Muscle of back (tissue), 13 donors: ENCODE measurements around the gene YIPF2. TPM values are rescaled to one million over a fixed set of nuclear protein-coding genes. Genes with fewer than 3 reads are reported as not detected.
"Not testable (repeated sequence)": the region's sequence is repeated elsewhere in the genome, so short reads cannot be mapped to it uniquely, and the experiment has no call there.

Source experiments
- DNase-seq, 3 donors: peaks; one replicate each; pipeline versions ENCODE4 v3.0.0 to v3.0.0-alpha.2; 2013
- long read RNA-seq, 9 donors: transcript quantifications; one replicate each; lab custom pipeline, GENCODE V29; 2026
- polyA plus RNA-seq, 10 donors: library from polyadenylated mRNA; unstranded; fragments of 120-200 nt; gene quantifications; one replicate each; pipeline ENCODE4 v1.2.1, GENCODE V29; 2013; ENCODE audit not compliant: insufficient read length in 10 of 10

YIPF2 gene
- polyA plus RNA-seq: 10 to 100 TPM; 18.4 to 33.6 (median 24.7) TPM
- long read RNA-seq, donor 1, partial matches to known transcripts: 0 of 3 reads
- long read RNA-seq, donor 1, other reads (novel, unspliced or antisense): 0 of 3 reads
- long read RNA-seq, donor 2, partial matches to known transcripts: 0 of 8 reads
- long read RNA-seq, donor 2, other reads (novel, unspliced or antisense): 0 of 8 reads
- long read RNA-seq, donor 3: 0 reads
- long read RNA-seq, donor 4, partial matches to known transcripts: 0 of 2 reads
- long read RNA-seq, donor 4, other reads (novel, unspliced or antisense): 0 of 2 reads
- long read RNA-seq, donor 5, transcript YIPF2-201 (10 exons, 2,087 nt): major isoform, 5 of 110 reads
- long read RNA-seq, donor 5, partial matches to known transcripts: 102 of 110 reads
- long read RNA-seq, donor 5, other reads (novel, unspliced or antisense): 0 of 110 reads
- long read RNA-seq, donor 6, partial matches to known transcripts: 0 of 6 reads
- long read RNA-seq, donor 6, other reads (novel, unspliced or antisense): 0 of 6 reads
- long read RNA-seq, donor 7, partial matches to known transcripts: 14 of 19 reads
- long read RNA-seq, donor 7, other reads (novel, unspliced or antisense): 0 of 19 reads
- long read RNA-seq, donor 8, partial matches to known transcripts: 0 of 2 reads
- long read RNA-seq, donor 8, other reads (novel, unspliced or antisense): 0 of 2 reads
- long read RNA-seq, donor 9, partial matches to known transcripts: 0 of 3 reads
- long read RNA-seq, donor 9, other reads (novel, unspliced or antisense): 0 of 3 reads

- peak; percentile 98 to 99 (median 98) for DNase-seq
Observed at GRCh38 chr19:10928563-10929401, at the start of gene YIPF2, which contains the start of gene TIMM29. Gene YIPF2 (minus strand): TSS chr19:10928639. CDS start chr19:10928410, 229 bp downstream. Gene TIMM29 (plus strand): TSS chr19:10928811. CDS start chr19:10928823, 12 bp downstream.

DNA sequence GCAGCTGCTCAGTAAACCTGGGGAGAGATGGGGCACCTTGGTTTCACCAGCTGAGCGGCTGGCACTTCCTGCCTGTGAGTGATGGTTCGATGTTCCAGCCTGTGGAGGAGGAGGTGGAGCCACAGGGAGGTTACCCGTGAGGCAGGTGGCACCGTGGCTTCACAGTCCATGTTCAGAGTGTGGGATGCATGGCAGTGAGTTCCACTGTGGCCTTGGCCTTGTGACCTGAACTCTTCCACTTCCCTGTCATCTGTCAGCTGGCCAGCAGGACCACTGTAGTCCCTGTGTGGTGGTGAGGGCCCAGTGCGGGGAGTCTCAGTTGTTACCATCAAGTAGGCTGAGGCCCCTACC lies 49.3 kb upstream of the YIPF2 start:
- no peak for DNase-seq

DNA sequence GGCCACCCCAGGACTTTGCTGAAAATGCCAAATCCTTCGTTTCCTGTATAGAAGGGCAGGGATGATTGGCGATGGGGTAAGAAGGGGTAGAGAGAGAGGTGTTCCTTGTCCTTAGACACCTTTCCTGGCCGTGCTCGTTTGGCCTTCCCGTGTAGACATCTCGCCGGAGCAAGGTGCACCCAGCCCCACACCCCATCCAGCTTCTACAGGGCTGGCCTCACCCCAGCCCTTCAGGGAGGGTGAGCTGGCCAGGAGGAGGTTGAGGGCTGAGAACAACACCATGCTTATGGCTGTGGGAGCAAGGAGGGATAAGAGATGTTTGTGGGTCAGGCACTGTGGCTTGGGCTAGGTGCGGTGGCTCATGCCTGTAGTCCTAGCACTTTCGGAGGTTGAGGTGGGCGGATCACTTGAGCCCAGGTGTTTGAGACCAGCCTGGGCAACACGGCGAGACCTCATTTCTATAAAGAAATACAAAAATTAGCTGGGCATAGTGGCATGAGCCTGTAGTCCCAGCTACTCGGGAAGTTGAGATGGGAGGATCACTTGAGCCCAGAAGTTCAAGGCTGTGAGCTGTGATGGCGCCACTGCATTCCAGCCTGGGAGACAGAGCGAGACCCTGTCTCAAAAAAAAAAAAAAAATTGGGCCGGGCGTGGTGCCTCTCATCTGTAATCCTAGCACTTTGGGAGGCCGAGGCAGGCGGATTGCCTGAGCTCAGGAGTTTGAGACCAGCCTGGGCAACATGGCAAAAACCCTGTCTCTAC lies 47.9 kb upstream of the YIPF2 start:
- no peak for DNase-seq

- DNase-seq: peak; percentile 61 to 95 (median 88)
Observed at GRCh38 chr19:10975374-10976130, 47.1 kb upstream of the YIPF2 start.

- no peak for DNase-seq
Observed at GRCh38 chr19:10971107-10971726, 42.8 kb upstream of the YIPF2 start.

DNA sequence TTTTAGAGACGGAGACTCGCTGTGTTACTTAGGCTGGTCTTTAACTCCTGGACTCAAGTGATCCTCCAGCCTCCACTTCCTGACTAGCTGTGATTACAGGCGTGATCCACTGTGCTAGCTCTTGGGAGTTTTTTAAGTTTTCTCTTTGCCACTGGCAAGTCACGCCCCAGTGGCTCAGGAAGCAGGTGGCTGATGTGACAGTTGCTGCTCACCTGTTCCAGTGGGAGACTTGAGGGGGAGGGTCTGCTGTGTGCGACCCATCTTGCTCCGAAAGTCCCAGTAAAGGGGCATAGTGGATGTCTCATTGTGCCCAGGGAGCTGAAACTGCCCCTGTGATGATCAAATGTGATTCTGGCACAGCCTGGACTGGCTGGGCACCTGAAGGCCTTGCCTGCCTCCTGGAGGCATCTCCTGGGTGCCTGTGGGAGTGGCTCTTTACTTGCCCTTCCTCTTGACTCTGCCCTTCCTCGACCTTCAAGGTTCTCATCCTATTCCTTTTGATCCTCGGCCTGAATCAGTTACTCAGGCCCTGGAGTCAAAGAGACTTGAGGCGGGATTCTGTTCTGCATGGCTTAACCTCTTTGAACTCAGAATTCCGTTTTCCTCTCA lies 40.2 kb upstream of the YIPF2 start:
- no peak for DNase-seq

GRCh38 chr19:10966809-10967208 lies 38.4 kb upstream of the YIPF2 start:
- DNase-seq: no peak

DNA sequence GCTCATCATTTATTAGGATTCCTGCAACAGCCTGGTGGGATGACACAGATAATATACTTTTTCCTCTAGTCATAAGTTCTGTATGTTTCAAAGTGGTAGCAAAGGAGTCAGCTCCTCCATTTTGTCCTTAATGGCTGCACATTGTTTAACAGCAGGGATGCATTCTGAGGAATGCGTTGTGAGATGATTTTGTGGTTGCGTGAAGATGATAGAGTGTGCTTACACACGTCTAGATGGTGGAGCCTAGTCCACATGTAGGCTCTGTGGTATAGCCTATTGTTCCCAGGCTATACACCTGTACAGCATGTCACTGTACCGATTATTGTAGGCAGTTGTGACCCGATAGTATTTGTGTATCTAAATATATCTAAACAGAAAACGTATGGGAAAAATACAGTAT lies 37.0 kb upstream of the YIPF2 start:
- no peak for DNase-seq

GRCh38 chr19:10964903-10965302 lies 36.5 kb upstream of the YIPF2 start:
- no peak for DNase-seq

DNA sequence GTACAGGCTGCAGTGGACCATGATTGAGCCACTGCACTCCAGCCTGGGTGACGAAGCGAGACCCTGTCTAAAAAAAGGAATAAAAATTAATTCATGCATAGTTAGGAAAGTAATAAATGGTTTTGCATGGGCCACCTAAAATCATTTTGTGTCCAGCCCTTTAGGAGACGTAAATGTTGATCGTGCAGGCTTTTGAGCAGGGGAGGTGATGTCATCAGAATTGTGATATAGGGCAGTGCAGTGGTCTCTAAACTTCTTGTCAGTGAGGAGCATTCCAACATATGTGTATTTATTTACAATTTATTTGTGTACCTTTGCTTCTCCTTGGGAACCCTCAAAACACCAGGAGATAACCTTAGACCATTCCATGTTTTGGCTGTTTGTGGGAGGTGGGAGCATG lies 35.4 kb upstream of the YIPF2 start:
- no peak for DNase-seq

- no peak for DNase-seq
Observed at GRCh38 chr19:10962863-10963262, 34.4 kb upstream of the YIPF2 start.

DNA sequence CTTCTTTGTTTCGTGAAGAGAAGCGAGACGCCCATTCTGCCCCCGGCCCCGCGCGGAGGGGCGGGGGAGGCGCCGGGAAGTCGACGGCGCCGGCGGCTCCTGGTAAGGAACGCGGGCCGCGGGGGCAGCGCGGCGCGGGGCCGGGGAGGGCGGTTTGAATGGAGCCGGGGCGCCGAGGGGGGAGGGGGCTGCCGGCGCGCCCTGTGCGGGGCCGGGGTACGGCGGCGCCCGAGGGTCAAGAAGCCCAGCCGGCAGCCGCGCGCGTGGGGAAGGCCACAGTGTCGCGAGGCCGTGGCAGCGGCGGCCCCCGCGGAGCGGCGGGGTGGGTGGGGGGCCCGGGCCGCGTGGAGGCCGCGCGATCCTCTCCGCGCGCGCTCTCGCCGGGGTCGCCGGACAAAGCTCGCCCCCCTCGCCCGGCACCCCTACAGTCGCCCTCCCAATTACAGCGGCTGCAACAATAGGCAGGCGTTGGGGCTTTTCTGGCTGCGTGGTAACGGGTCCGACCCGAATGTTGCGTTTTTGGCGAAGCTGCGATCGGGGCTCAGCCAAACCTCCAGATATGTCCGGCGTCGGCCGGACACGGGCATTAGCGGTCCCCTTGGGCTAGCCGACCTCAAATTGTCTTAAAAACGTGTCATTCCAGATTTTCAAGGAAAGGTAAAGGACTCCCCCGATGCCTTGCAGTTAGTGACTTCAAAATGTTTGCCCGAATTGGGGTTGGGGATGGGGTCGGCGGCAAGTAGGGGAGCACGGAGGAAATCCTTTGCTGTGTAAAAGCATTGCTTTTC lies 32.8 kb upstream of the YIPF2 start:
- DNase-seq: peak in 1 of 3 donors; percentile 76

DNA sequence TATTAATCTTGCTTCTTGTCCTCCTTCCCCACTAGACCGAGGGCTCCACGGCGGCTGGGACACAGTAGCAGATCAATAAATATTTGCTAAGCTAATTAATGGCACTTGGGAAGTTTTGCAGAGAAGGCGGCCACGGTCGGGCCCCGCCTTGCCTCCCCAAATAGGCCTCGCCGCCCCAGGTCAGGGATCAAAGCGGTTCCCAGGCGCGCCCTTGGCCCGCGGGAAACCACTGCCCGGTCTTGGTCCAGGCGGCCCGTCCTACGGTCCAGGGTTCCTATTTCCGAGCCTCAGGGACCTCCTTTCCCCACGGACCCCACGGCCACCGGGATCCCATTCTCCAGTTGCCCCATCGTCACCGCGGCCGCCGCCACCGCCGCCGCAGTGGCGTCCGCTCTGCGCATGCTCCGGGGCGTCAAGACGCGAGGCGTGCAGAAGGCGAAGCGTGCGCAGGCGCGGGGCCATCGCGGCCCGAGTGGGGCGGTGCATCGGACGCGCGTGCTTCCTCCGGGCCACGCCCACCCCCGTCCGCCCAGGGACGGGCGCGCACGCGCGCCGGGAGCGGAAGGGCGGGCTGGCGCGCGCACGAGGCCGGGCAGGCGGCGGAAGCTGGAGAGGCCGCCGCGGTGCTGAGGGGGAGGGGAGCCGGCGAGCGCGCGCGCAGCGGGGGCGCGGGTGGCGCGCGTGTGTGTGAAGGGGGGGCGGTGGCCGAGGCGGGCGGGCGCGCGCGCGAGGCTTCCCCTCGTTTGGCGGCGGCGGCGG lies 32.1 kb upstream of the YIPF2 start, which contains the start of gene SMARCA4:
SMARCA4 (plus strand) TSS at position 717 of the 759 bp plus-strand sequence. CDS start 23,122 bp downstream, outside the sequence.
- DNase-seq: peak; percentile 98 to 100 (median 99)

GRCh38 chr19:10959277-10959968 lies 31.0 kb upstream of the YIPF2 start:
- not testable (repeated sequence) for DNase-seq

GRCh38 chr19:10952809-10953208 lies 24.4 kb upstream of the YIPF2 start:
- no peak for DNase-seq

DNA sequence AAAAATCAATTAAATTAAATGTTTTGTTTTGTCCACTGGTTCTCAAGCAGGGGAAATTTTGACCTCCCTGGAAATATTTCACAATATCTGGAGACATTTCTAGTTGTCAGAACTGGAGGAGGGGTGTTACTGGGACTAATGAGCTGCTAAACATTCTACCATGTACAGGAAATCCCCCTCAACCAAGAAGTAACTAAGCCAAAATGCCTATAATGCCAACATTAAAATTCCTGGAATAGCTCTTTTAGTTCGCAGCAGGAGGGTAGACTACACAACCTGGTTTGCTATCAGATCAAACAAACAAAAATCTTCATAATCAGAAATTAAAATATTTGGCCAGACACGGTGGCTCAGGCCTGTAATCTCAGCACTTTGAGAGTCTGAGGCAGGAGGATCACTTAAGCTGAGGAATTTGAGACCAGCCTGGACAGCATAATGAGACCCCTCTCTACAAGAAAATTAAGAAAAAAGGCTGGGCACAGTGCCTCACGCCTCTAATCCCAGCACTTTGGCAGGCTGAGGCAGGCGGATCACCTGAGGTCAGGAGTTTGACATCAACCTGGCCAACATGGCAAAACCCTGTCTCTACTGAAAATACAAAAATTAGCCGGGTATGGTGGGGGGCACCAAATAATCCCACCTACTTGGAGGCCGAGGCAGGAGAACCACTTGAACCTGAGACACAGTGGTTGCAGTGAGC lies 18.7 kb upstream of the YIPF2 start:
- peak in 1 of 3 donors; percentile 14 for DNase-seq
